ENCODE results near the gene HOXC13. TPM values are rescaled to one million over a fixed set of nuclear protein-coding genes. Genes with fewer than 3 reads are reported as not detected.

Gene HOXC13
- total RNA-seq, 1 experiment from 2014 or later, result 0.09 TPM

GRCh38 chr12:53975479-53976152 lies 37.0 kb downstream of the HOXC13 start:
- Mint-ChIP-seq H3K36me3 (no peaks in the 10 kb centered on the region), H3K9me3 (no peaks in the 10 kb centered on the region), H3K4me3 (peak overlapping the region; percentile 58), H3K27ac (no peak overlapping the region), H3K27me3 (ENCODE audit: low read depth) (peaks cover 100% of the 10 kb centered on the region), H3K4me1 (peaks cover 23% of the 10 kb centered on the region)
- ATAC-seq, result no peak
- CTCF ChIA-PET, result interaction anchor here (1.0 to 1.3 kb wide), 4 partner anchors 10 to 226 kb away, joined by 3 to 11 read pairs (median 4); partner anchors contain the start of gene HOXC10
- POLR2A ChIA-PET, result no interaction called here
- no peak for DNase-seq (ENCODE audit: low spot score)
- TF ChIP-seq ZBTB43 (CRISPR knock-in tag; IDR thresholded peaks at IDR 0.05) (no peak), PRDM15 (CRISPR knock-in tag; IDR thresholded peaks at IDR 0.05) (0 out of 2 replicates have a peak, but pooled peaks have one; percentile 13)

- ChIA-PET CTCF (interaction anchor here (0.9 to 1.3 kb wide), 5 partner anchors 9 to 225 kb away, joined by 3 to 11 read pairs (median 4); partner anchors contain the start of gene HOXC10), POLR2A (no interaction called here)
- peaks cover 100% of the 10 kb centered on the region for H3K27me3 Mint-ChIP-seq (ENCODE audit: low read depth)
- DNase-seq (ENCODE audit: low spot score), result no peak
- H3K4me3 Mint-ChIP-seq, result no peak overlapping the region
- H3K4me1 Mint-ChIP-seq, result peaks cover 23% of the 10 kb centered on the region
- no peak overlapping the region for H3K27ac Mint-ChIP-seq
- peak; percentile 25 for ATAC-seq
- no peaks in the 10 kb centered on the region for H3K36me3 Mint-ChIP-seq
- TF ChIP-seq CREB1 (CRISPR knock-in tag; IDR thresholded peaks at IDR 0.05) (no peak), NR1H2 (CRISPR knock-in tag; IDR thresholded peaks at IDR 0.05) (no peak), ZNF281 (CRISPR knock-in tag; IDR thresholded peaks at IDR 0.05) (no peak), SMAD3 (CRISPR knock-in tag; IDR thresholded peaks at IDR 0.05; ENCODE audit: borderline replicate concordance) (no peak), ATF2 (CRISPR knock-in tag; IDR thresholded peaks at IDR 0.05; ENCODE audit: borderline replicate concordance, low read depth) (no peak), RELA (CRISPR knock-in tag; IDR thresholded peaks at IDR 0.05; ENCODE audit: borderline replicate concordance) (no peak), GRHL2 (CRISPR knock-in tag; IDR thresholded peaks at IDR 0.05; ENCODE audit: insufficient replicate concordance, severe bottlenecking) (no peak), OVOL2 (CRISPR knock-in tag; IDR thresholded peaks at IDR 0.05; ENCODE audit: borderline replicate concordance) (no peak), ATF6 (CRISPR knock-in tag; IDR thresholded peaks at IDR 0.05) (no peak), FOXJ3 (CRISPR knock-in tag; IDR thresholded peaks at IDR 0.05; ENCODE audit: borderline replicate concordance) (no peak), CREM (CRISPR knock-in tag; IDR thresholded peaks at IDR 0.05) (no peak), ZNF396 (CRISPR knock-in tag; IDR thresholded peaks at IDR 0.05; ENCODE audit: borderline replicate concordance) (no peak), AFF4 (CRISPR knock-in tag; IDR thresholded peaks at IDR 0.05; ENCODE audit: borderline replicate concordance) (no peak)
- no peaks in the 10 kb centered on the region for H3K9me3 Mint-ChIP-seq
These were observed 37.7 kb downstream of the HOXC13 start for GRCh38 chr12:53976172-53976822.
